Left colon (tissue), 2 donors: ENCODE data around the gene ZNF423. TPM values are rescaled to one million over a fixed set of nuclear protein-coding genes. Genes with fewer than 3 reads are reported as not detected.
"Not testable (repeated sequence)": the region's sequence is repeated elsewhere in the genome, so short reads cannot be mapped to it uniquely, and the experiment has no call there.

Source experiments
- ATAC-seq: fragments of 200-7000 bp; cut with Tn5 transposase; one replicate; pipeline ENCODE4 v1.9.1; 2020; ENCODE audit warnings: mild to moderate bottlenecking, moderate library complexity
- DNase-seq, 2 donors: peaks; one replicate each; pipeline ENCODE4 v3.0.0-alpha.2; 2020
- intact Hi-C, 2 donors: fragments of 100-400 bp; cut with DNase I in 1 of 2; cut with micrococcal nuclease in 1 of 2; formaldehyde crosslinking; loops; one replicate each; pipeline versions ENCODE4 v1.11.2 to v1.14.0; 2022; cut with DNase I, micrococcal nuclease
- total RNA-seq, 2 donors: library from RNA; stranded (reverse); fragmentation: NEBNext Ultra II Directional; extraction: Animal tissue kit (Norgen Biotek cat#: 25700); gene quantifications; one replicate each; pipeline ENCODE4 v1.2.1, GENCODE V29; 2021
- donor health status: DM: no; HTN: no; CAD: no.
- donor health status: DM: yes; HTN: yes; CAD: no.

ZNF423 gene
- total RNA-seq, 2 donors from 2014 or later, result 8.2 to 10.5 TPM

DNA sequence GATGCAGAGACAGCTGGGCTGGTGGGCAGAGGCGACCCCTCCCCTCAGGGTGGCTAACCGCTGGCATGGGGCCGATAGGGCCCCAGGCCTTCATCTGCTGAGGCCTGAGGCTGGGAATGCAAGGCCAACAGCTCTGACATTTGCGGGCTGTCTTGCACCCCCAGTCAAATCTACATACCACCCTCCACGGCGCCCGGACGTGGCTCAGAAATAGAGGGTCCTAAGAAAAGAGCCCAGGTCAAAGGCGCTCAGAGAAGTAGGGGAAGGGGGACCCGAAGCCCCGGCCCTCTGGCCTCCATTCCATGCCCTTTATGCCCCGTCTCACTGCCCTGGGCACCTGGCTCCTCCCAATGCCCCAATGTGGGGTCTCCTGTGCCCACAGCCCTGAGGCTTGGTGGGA lies 340.1 kb downstream of the ZNF423 start:
- ATAC-seq, result no peak
- no peak for DNase-seq
- intact Hi-C loops, result no loop called here

DNA sequence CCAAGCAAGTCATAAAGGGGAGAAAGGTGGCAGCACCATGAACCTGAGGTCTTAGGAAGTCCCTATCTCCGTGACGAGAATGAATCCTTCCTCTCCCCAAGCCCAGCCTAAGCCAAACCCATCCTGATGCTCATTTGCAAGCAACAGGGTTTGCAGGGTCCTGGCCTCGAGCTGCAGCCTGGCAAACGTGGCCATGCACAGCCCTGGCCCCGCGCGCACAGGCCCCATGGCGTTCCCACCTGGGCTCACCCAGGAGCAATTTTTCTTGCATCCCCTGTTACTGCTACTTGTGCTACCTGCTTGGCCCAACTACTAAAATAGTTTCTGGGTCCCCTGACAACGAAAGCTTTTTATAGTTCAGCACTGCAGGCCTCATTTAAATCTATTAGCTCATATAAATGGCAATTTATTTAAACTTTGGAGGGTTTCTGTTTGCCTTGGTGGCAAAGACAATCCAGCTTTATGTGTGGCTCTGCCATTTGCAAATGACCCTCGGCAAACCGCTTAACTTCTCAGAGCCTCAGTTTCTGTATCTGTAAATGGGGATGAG lies 340.8 kb downstream of the ZNF423 start:
- intact Hi-C loops, result no loop called here
- ATAC-seq (no peak), DNase-seq (no peak)

DNA sequence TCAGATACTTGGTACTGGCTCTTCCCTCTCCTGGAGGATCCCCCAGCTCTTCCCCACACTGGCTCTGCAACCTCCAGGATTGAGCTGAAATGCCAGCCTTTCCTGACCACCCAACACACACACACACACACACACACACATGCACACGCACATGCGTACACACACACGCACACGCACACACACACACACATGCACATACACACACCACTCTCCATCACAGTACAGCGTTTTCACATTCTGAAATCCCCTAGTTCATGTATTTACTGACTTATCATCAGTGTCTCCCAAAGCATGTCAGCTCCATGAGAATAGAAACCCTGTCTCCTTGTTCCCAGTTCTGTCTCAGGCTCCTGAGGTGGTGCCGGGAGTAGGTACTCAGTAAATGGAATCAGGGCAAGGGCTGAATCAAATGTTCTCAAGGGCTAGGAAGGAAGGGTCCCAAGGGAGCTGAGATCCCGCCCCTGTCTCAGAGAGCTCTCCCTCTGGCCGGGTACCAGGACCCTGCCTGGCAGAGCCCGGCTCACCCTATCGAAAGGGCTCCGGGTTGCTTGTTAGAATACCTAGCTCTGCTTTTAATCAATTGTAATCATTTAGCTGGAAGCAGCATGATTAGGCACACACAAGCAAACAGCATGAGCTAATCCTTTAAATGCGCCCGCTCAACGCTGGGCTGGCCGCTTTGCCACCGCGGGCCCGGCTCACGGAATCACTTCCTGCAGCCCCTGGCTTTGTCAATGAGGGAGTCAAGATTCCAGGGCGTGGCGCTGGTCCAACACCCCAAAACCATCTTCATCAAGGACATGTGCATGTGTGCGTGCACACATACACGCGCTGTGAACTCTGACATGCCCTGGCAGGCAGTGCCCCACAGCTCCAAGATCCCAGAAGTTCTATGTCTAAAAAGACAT lies 341.6 kb downstream of the ZNF423 start:
- intact Hi-C loops, result no loop called here
- ATAC-seq (no peak), DNase-seq (no peak)

DNA sequence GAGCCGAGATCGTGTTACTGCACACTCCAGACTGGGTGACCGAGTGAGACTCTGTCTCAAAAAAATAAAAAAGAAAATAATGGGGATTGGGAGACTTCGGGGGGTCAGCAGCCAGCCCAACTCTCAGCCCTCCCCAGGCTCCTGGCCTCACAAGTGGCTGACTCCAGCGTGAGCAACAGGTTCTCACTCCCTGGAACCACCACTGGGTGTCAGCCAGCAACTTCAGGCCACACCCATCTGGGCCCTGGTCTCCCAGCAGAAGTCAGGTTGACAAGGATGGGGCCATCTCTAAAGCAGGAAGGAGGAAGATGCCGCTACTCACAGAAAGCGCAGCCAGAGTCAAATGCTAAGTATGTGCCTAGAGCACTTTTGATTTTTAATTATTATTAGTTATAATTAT lies 342.9 kb downstream of the ZNF423 start:
- intact Hi-C loops, result no loop called here
- peak; percentile 62 for ATAC-seq
- DNase-seq, result peak in 1 of 2 donors; percentile 23

DNA sequence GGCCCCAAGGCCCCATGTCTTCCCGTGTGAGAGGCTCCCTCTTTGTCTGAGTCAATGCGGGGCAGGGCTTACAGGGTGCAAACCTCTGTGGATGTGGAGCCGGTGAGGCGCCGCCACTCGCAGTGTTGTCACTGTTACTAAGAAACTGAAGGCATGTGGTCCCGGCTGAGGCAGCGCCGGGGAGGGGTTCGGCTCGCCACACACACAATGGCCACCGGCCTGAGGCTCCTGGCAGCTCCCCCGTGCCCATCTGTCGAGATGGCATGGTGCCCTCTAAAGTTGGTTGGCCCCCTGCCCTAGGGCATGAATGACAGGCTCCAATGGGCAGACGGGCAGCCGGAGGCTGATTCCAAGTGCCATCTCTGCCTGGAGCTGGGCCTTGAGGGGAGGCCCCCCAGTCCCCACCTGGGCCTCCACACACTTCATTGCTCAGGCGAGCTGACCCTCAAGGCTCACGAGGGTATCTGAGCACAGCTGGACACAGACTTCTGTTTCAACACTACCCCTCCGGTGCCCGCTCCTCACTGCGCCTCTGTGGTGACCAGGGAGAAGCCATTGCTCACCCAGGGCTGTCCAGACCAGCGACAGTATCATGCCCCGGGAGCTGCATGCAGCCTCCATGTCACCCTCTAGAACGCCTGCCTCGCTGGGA lies 345.1 kb downstream of the ZNF423 start:
- ATAC-seq (no peak), DNase-seq (no peak)
- intact Hi-C loops, result no loop called here

DNA sequence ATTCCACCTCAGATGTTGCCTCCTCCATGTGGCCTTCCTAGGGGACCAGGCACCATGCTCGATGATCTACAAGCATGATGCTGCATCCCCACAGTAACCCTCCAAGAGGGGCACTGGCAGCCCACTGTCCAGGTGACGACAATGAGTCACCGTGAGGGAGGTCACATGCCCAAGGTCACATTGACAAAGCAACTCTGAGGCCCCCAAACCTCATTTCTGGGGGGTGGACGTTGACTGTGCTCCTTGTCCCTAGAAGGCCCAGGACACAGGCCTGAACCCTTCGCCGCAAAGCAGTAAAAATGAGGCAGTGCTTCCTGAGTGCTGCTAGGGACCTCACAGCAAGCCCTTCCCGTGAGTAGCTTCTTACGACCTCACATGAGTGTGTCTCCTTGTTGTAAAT lies 345.8 kb downstream of the ZNF423 start:
- no peak for DNase-seq
- intact Hi-C loops, result no loop called here
- ATAC-seq, result no peak

DNA sequence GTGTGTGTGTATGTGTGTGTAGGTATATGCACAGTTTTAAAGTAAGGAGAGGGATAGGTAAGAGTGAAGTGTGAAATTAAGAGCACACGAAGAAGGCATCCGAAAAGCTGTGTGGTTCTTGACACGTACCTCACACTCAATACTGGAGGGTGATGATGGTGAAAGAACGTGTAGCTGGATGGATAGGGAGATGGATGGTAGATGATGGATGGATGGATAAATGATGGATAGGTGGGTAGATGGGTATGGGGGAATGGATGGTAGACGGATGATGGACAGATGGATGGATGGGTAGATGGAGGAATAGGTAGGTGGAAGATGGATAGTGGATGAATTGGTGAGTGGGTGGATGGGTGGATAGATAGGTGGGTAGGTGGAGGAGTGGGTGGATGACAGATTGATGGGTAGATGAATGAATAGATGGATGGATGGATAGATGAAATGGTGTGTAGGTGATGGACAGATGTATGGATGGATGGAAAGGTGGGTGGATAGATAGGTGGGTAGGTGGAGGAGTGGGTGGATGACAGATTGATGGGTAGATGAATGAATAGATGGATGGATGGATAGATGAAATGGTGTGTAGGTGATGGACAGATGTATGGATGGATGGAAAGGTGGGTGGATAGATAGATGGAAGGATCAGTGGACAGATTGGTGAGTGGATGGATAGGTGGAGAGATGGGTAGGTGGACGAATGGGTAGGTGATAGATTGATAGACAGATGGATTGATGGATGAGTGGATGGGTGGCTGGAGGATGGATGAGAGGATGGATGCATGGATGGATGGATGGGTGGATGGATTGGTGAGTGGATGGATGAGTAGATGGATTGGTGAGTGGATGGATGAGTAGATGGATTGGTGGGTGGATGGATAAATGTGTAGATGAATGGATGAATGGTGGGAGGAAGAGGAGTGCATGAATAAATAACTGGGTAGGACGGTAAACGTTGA lies 349.6 kb downstream of the ZNF423 start:
- not testable (repeated sequence) for DNase-seq, ATAC-seq
- intact Hi-C loops, result loop anchor here in 1 of 2 donors (10.0 kb wide), 1 partner anchor 62 kb away; no protein-coding TSS in a partner anchor

DNA sequence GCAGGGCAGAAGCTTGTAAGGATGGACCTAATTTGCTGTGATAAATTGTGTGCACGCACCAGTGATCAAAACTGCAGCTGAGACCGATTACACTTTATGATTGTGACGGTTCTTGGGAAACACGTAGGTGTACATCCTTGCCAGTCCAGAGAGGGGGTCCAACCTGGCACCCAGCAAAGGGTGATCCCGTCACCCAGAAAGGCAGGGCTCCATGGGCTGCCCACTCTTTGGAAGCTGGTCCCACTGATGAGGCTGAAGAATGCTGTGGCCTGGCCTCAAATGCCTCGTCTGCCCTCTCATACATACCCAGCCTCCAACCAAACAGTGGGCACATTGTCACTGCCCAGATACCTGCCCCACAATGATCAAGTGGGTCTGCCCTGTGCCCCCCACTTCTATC lies 350.4 kb downstream of the ZNF423 start:
- intact Hi-C loops, result loop anchor here in 1 of 2 donors (10.0 kb wide), 1 partner anchor 61 kb away; no protein-coding TSS in a partner anchor
- no peak for ATAC-seq
- DNase-seq, result peak in 1 of 2 donors; percentile 3

DNA sequence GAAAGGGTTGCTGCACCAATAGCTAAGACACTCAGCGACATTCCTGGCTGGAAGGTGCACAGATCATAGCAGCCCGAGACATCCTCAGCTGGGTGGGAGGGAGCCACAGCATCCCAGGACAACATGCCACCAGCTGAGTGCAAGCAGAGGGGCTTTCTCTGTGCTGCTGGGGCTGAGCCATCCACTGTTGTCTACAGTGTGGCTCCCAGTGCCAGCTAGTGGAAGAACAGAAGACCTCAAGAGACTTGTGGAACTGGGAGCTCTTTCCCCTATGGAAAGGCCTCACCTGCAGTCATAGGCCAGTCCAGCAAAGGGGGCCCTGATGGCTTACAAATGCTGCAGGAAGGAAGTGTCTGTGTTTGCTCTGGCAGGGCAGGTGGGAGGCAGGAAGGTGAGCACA lies 351.3 kb downstream of the ZNF423 start:
- peak in 1 of 2 donors; percentile 10 for DNase-seq
- intact Hi-C loops, result loop anchor here in 1 of 2 donors (10.0 kb wide), 1 partner anchor 60 kb away; no protein-coding TSS in a partner anchor
- no peak for ATAC-seq

DNA sequence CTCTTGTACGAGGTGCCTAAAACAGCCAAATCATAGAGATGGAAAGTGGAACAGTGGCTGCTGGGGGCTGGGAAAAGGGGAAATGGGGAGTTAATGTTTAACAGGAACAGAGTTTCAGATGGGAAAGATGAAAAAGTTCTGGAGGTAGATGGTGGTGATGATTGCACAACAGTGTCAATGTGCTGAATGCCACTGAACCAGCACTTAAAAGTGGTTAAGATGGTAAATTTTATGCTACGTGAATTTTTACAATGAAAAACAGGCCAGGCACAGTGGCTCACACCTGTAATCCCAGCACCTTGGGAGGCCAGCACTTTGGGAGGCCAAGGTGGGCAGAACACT lies 351.9 kb downstream of the ZNF423 start:
- DNase-seq (peak in 1 of 2 donors; percentile 13), ATAC-seq (no peak)
- intact Hi-C loops, result loop anchor here in 1 of 2 donors (10.0 kb wide), 1 partner anchor 59 kb away; no protein-coding TSS in a partner anchor

DNA sequence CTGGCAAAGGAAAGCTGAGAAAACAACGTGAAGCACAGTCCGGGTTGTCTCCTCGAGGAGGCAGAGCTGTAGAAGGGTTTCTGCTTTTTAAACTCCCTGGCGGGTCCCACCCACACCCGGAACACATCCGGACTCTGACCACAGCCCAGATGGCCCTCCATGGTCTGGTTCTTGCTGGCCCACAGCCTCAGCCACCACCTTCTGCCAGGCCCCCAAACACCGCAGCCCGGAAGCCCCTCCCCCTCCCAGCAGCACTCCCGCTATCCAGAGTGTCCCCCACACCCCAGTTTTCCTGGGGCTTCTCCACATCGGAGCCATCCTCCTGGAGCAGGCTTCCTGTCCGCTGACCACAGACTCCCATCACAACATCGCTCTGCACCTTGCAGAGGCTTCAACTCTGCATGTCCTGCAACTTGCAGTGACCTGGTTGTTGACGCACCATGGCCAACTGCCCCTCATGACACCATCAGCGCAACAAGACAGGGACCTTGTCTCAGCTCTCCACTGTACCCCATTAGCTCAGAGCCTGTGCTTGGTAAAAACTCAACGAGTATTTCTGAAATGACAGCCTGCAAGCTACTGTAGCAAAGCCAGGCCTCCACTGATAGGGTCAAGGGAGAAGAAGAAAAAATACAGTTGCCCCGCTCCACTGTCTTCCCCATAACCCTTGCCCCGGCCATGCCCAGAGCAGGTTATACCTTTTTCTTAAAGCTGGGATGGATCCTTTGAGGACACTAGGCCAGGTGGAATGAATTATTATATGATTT lies 352.5 kb downstream of the ZNF423 start:
- DNase-seq, result peak; percentile 15 to 26
- intact Hi-C loops, result loop anchor here in 1 of 2 donors (10.0 kb wide), 1 partner anchor 59 kb away; no protein-coding TSS in a partner anchor

DNA sequence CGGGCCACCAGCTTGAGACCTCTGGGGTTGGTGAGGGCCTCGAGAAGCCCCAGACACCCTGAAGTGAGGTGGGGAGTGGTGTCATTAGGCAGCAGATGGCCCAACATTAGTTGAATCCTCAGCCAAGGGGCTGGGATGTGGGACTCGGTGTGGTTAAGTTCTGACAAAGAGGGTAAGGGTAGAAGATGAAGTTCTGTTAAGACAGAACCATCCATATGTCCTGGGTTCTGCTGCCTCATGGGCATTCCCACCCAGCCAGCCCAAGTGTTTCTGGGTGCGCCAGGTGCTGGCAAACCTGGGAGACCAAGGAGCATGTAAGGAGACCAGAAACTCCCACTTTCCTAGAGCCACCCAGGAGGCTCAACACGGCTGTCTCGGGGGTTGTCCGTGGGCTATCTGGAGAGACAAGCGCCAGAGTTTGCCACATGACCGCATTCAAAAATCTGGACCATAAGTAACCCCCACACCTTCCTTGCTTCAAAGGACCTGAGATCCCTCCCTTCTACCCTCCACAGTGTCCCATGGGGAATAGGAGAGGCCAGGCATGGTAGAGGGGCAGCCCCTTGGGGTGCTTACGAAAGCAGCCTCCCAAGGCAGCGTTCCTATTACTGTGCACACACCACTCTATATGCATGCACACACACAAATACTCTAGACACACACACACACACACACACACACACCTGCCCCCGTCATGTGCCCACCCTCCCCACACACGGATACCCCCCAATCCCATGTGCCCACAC lies 353.6 kb downstream of the ZNF423 start:
- ATAC-seq, result no peak
- peak in 1 of 2 donors; percentile 14 for DNase-seq
- intact Hi-C loops, result loop anchor here in 1 of 2 donors (10.0 kb wide), 1 partner anchor 58 kb away; no protein-coding TSS in a partner anchor

More for the DNA sequence above, 352.5 kb downstream of the ZNF423 start:
- no peak for ATAC-seq

DNA sequence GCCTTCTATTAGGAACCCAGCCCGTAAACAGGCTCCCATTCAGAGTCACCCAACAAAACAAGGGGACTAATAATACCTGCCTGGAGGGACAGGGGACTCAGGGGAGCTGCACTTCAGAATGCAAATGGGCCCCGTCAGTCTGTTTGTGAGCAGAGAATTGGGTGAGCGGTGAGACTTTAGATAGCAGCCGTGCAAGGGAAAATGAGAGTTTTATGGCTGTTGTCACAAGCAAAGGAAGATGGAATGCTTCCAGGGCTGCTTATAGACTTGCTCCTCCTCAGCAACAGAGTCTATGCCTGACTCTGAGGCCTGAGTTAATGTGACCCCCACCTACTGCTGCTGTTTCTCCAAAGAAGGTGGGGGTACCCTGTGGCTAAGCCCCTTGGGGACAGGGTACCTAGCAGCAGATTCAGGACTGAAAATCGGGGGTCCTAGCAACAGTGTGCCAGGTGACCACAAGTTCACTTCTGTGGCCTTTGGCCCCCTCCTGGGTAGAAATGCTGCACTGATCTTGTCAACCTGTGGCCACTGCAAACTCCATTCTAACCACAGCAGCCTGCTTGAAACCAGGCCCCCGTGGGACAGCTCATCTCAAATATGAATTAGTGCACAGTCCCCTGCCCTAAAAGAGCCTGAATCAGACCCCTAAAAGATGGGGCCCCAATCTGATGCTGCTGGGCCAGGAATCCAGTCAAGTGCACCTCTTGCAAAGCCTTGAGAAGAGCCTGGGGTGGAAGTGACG lies 355.9 kb downstream of the ZNF423 start:
- intact Hi-C loops, result loop anchor here in 1 of 2 donors (10.0 kb wide), 2 partner anchors 55 to 375 kb away; no protein-coding TSS in a partner anchor
- ATAC-seq (peak; percentile 25), DNase-seq (no peak)

DNA sequence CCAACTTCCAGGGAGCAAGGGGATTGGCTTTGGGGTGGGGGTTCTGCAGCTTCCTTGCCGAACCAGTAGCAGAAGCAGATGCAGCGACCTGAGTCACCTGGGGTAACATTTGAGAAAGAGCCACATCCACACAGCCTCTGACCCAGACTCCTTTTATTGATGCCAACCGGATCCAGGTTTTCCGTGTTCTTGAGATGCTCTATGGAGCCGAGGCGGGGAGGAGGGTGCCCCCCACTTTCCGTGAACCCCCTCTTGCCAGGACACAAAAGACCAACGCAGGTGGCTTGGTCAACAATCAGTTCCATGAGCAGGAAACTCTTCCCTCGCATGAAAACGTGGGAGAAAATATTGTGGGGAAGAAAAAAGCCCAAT lies 356.5 kb downstream of the ZNF423 start:
- ATAC-seq, result no peak
- intact Hi-C loops, result loop anchor here in 1 of 2 donors (10.0 kb wide), 1 partner anchor 375 kb away; no protein-coding TSS in a partner anchor
- DNase-seq, result no peak

DNA sequence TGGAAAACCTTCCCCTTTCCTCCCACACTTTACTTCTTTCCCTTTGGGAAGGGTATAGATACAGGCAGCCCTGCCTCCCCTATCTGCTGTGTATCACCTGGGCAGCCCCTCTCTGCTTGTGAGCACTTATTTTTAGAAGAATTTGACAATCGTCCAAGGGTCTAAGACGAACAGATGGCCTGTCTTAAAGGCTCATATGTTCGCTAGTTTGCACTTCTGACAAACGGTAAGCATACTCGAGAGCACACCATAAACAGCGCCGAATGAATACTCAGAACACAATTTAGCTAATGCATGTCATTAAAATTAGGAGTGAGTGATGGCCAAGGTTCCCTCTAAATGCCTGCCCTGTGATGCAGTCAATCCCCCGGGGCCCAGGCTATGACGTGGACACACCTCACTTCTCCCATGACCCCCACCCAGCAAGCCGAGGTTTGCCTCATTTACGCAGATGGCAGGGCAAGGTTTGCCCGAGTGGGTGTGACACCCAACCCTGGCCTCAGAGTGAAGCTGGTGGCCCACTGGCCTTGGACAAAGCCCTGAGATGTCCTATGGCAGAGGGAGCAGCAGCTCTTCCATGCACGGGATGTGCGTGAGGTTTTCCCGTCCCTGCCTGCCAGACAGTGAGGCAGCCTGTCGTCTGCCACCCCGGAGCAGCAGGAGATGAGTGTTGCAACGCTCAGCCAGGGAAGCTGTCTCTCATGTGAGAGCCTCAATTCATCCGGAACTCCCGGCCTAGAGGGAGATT lies 357.1 kb downstream of the ZNF423 start:
- DNase-seq, result peak in 1 of 2 donors; percentile 11
- intact Hi-C loops, result loop anchor here in 1 of 2 donors (10.0 kb wide), 1 partner anchor 376 kb away; no protein-coding TSS in a partner anchor
- no peak for ATAC-seq
